Gastrocnemius medialis (tissue), 4 donors: ENCODE measurements around the gene KCNC2. TPM values are rescaled to one million over a fixed set of nuclear protein-coding genes. Genes with fewer than 3 reads are reported as not detected.
"Not testable (repeated sequence)": the region's sequence is repeated elsewhere in the genome, so short reads cannot be mapped to it uniquely, and the experiment has no call there.

Source experiments
- ATAC-seq, 2 donors: fragments of 150-250 bp; one replicate each; pipeline ENCODE4 v1.9.1; 2016
- DNase-seq, 2 donors: peaks; one replicate each; pipeline ENCODE4 v3.0.0-alpha.2; 2019
- H3K27ac ChIP-seq, 4 donors: fragments of 200-600 bp; sonication (generic); 1 replicate in 1 of 4; 2 replicates in 3 of 4; pipeline ENCODE4 v1.5.1; 2016 to 2018; ENCODE audit warnings: mild to moderate bottlenecking in 2 of 4, moderate library complexity in 1 of 4
- H3K27me3 ChIP-seq, 3 donors: fragments of 200-600 bp; sonication (generic) in 2 of 3; 1 replicate in 1 of 3; 2 replicates in 2 of 3; pipeline versions ENCODE4 v1.5.1 to v1.6.0; 2016 to 2019; ENCODE audit warnings: mild to moderate bottlenecking in 1 of 3, moderate library complexity in 1 of 3
- H3K36me3 ChIP-seq, 2 donors: fragments of 200-600 bp; sonication (generic) in 1 of 2; one replicate each; pipeline ENCODE4 v1.5.1; 2017 to 2018
- H3K4me1 ChIP-seq, 2 donors: fragments of 200-600 bp; sonication (generic) in 1 of 2; one replicate each; pipeline ENCODE4 v1.5.1; 2016 to 2017; ENCODE audit warnings: mild to moderate bottlenecking in 2 of 2
- H3K4me3 ChIP-seq, 4 donors: fragments of 200-600 bp; sonication (generic) in 3 of 4; 1 replicate in 1 of 4; 2 replicates in 3 of 4; pipeline ENCODE4 v1.5.1; 2016 to 2019; ENCODE audit warnings: mild to moderate bottlenecking in 2 of 4
- H3K9me3 ChIP-seq, 3 donors: fragments of 200-600 bp; sonication (generic) in 2 of 3; 1 replicate in 1 of 3; 2 replicates in 2 of 3; pipeline ENCODE4 v1.5.1; 2016 to 2019
- CTCF ChIP-seq, 5 experiments: fragments of 450-650 bp in 3 of 5; fragments of 200-600 bp in 2 of 5; sonication (generic) in 2 of 5; IDR thresholded peaks in 4 of 5; conservative IDR thresholded peaks in 1 of 5; 1 replicate in 4 of 5; 2 replicates in 1 of 5; pipeline ENCODE4 v1.5.1; 2016 to 2019; ENCODE audit warnings: antibody characterized with exemption in 5 of 5, mild to moderate bottlenecking in 3 of 5, moderate library complexity in 3 of 5
- POLR2A ChIP-seq, 2 donors: fragments of 450-650 bp; IDR thresholded peaks; one replicate each; pipeline ENCODE4 v1.6.1; 2017; ENCODE audit warnings: antibody characterized with exemption in 2 of 2, mild to moderate bottlenecking in 2 of 2, moderate library complexity in 2 of 2
- in situ Hi-C, 4 donors: fragments of 200-750 bp; cut with MboI; loops; one replicate each; pipeline versions ENCODE4 v1.15.0 to v1.8.0; 2017; ENCODE audit warnings: low sequenced_read_pairs in 4 of 4
- intact Hi-C: fragments of 100-400 bp; cut with DNase I; formaldehyde crosslinking; loops from one replicate; pipeline ENCODE4 v1.15.1; 2023; ENCODE audit warnings: low total_unique reads
- total RNA-seq, 4 donors: library from RNA; depleted of rRNA; stranded (reverse); fragments of >200 nt; gene quantifications; one replicate each; pipeline versions ENCODE4 v1.1.0 to v1.2.3, GENCODE V29; 2016

The KCNC2 gene
- total RNA-seq, 4 donors from 2014 or later: not detected

- no peak for TF ChIP-seq POLR2A (IDR thresholded peaks at IDR 0.05)
- no peak for TF ChIP-seq CTCF (IDR thresholded peaks at IDR 0.05 in 4 of 5, conservative IDR thresholded peaks at IDR 0.05 in 1 of 5)
- in situ Hi-C loops: no loop called here
- ATAC-seq: no peak
- no peaks in the 10 kb centered on the region for H3K4me1 ChIP-seq
- H3K4me3 ChIP-seq: no peak overlapping the region
- no peaks in the 10 kb centered on the region for H3K27me3 ChIP-seq
- no peaks in the 10 kb centered on the region for H3K9me3 ChIP-seq
- no peak for DNase-seq
- intact Hi-C loops: no loop called here
- no peaks in the 10 kb centered on the region for H3K36me3 ChIP-seq
- no peak overlapping the region for H3K27ac ChIP-seq
Observed at GRCh38 chr12:75196408-75196807, 13.2 kb downstream of the KCNC2 start.

DNA sequence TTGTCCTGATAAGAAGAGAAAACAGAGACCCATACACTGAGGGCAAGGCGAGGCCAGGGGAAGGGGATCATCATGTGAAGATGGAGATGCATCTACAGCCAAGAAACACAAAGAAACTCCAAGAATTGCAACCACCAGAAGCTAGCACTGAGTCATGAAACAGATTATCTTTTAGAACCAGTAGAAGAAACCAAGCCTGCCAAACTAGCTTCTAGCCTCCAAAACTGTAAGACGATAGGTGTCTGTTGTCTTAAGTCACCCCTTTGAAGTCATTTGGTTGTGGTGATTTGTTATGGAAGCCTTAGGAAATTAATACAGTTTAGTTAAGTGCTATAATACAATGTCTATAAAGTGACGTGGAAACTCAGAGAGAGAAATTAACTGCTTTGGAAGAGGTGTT lies 15.4 kb downstream of the KCNC2 start:
- TF ChIP-seq POLR2A (IDR thresholded peaks at IDR 0.05) (no peak), CTCF (IDR thresholded peaks at IDR 0.05 in 4 of 5, conservative IDR thresholded peaks at IDR 0.05 in 1 of 5) (no peak)
- Histone ChIP-seq H3K4me3 (no peak overlapping the region), H3K27ac (no peak overlapping the region), H3K4me1 (no peaks in the 10 kb centered on the region), H3K9me3 (no peaks in the 10 kb centered on the region), H3K36me3 (no peaks in the 10 kb centered on the region), H3K27me3 (no peaks in the 10 kb centered on the region)
- intact Hi-C loops (no loop called here), in situ Hi-C loops (no loop called here)
- ATAC-seq (no peak), DNase-seq (no peak)

DNA sequence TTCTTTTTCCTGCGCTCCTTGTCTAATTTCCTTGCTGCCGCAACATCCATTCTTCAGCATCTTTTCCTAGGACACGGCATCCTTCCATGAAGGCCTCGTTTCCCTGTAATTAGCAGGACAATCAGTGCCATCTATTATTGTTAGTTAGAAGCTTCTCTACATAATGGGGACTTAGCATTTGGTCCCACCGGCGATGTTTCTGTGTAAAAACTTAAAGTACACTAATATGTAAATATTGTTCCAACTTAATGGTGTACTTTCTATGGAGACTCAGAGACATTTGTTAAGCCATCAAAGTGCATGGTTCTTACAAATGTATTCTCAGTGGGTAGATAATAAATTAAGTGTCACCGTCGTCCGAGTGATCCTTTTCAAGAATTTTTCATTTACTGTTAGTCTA lies 17.4 kb downstream of the KCNC2 start:
- intact Hi-C loops (no loop called here), in situ Hi-C loops (no loop called here)
- DNase-seq: no peak
- Histone ChIP-seq H3K36me3 (no peaks in the 10 kb centered on the region), H3K27me3 (no peaks in the 10 kb centered on the region), H3K9me3 (no peaks in the 10 kb centered on the region), H3K4me3 (no peak overlapping the region), H3K27ac (no peak overlapping the region), H3K4me1 (no peaks in the 10 kb centered on the region)
- no peak for ATAC-seq
- TF ChIP-seq POLR2A (IDR thresholded peaks at IDR 0.05): no peak
- TF ChIP-seq CTCF (IDR thresholded peaks at IDR 0.05 in 4 of 5, conservative IDR thresholded peaks at IDR 0.05 in 1 of 5): no peak

GRCh38 chr12:75190846-75191245 lies 18.8 kb downstream of the KCNC2 start:
- no peaks in the 10 kb centered on the region for H3K27me3 ChIP-seq
- H3K9me3 ChIP-seq: no peaks in the 10 kb centered on the region
- ATAC-seq (no peak), DNase-seq (no peak)
- TF ChIP-seq POLR2A (IDR thresholded peaks at IDR 0.05) (no peak), CTCF (IDR thresholded peaks at IDR 0.05 in 4 of 5, conservative IDR thresholded peaks at IDR 0.05 in 1 of 5) (no peak)
- H3K4me3 ChIP-seq: no peak overlapping the region
- intact Hi-C loops (no loop called here), in situ Hi-C loops (no loop called here)
- no peaks in the 10 kb centered on the region for H3K4me1 ChIP-seq
- no peaks in the 10 kb centered on the region for H3K36me3 ChIP-seq
- H3K27ac ChIP-seq: no peak overlapping the region

DNA sequence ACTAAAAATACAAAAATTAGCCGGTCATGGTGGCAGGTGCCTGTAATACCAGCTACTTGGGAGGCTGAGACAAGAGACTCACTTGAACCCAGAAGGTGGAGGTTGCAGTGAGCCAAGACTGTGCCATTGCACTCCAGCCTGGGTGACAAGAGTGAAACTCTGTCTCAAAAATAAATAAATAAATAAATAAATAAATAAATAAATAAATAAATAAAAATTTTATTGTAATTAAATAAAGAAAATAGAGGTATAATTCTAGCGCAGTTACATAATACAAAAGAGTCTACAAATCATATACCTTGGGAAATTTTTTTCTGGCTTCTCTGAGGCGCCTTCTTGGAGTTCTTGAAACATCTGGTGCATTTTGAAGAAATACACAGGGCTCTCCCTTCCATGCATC lies 23.8 kb downstream of the KCNC2 start:
- DNase-seq, H3K27ac ChIP-seq, H3K36me3 ChIP-seq, in situ Hi-C loops, H3K4me3 ChIP-seq, ATAC-seq, H3K9me3 ChIP-seq, H3K4me1 ChIP-seq, H3K27me3 ChIP-seq, intact Hi-C loops: not testable (repeated sequence)
